ENCODE data around the gene TRIM24.

DNA sequence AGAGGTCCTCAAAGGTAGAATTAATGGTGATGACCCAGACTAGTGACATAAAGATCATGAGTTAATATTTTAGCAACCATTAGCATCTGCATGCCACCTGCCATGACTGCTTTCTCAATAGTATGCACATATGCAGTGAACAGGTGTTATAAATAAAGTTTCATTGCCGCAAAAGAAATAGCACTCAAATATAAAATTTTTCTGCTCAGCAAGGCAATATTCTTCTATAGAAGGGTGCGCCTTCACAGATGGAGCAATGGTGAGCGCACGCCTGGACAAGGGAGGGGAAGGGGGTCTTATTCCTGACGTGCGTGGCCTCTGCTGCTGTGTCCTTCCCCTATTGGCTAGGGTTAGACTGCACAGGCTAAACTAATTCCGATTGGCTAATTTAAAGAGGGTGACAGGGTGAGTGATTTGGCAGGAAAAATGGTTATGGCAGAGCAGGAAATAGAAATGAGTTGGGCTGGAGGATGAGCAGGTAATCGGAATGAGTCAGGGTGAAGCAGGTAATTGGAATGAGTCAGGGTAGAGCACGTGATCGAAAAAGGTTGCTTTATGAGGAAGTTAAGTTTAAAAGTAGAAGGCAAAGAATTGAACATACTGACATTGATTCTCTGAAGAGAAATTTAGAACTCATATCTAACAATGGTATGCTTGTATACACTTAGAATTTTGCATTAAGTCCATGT is 24.7 kb upstream of the TRIM24 start:
- TF ChIP-seq, protein P1, sequence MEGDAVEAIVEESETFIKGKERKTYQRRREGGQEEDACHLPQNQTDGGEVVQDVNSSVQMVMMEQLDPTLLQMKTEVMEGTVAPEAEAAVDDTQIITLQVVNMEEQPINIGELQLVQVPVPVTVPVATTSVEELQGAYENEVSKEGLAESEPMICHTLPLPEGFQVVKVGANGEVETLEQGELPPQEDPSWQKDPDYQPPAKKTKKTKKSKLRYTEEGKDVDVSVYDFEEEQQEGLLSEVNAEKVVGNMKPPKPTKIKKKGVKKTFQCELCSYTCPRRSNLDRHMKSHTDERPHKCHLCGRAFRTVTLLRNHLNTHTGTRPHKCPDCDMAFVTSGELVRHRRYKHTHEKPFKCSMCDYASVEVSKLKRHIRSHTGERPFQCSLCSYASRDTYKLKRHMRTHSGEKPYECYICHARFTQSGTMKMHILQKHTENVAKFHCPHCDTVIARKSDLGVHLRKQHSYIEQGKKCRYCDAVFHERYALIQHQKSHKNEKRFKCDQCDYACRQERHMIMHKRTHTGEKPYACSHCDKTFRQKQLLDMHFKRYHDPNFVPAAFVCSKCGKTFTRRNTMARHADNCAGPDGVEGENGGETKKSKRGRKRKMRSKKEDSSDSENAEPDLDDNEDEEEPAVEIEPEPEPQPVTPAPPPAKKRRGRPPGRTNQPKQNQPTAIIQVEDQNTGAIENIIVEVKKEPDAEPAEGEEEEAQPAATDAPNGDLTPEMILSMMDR (IDR thresholded peaks at IDR 0.05; ENCODE audit: low read length), result no peak
- TF ChIP-seq EZH2 (optimal IDR thresholded peaks at IDR 0.05; ENCODE audit: low read depth, low read length), result no peak

All from MM.1S (cell line).